ENCODE measurements around the gene GNG13.
"Not testable (repeated sequence)": the region's sequence is repeated elsewhere in the genome, so short reads cannot be mapped to it uniquely, and the experiment has no call there.

Gene GNG13

DNA sequence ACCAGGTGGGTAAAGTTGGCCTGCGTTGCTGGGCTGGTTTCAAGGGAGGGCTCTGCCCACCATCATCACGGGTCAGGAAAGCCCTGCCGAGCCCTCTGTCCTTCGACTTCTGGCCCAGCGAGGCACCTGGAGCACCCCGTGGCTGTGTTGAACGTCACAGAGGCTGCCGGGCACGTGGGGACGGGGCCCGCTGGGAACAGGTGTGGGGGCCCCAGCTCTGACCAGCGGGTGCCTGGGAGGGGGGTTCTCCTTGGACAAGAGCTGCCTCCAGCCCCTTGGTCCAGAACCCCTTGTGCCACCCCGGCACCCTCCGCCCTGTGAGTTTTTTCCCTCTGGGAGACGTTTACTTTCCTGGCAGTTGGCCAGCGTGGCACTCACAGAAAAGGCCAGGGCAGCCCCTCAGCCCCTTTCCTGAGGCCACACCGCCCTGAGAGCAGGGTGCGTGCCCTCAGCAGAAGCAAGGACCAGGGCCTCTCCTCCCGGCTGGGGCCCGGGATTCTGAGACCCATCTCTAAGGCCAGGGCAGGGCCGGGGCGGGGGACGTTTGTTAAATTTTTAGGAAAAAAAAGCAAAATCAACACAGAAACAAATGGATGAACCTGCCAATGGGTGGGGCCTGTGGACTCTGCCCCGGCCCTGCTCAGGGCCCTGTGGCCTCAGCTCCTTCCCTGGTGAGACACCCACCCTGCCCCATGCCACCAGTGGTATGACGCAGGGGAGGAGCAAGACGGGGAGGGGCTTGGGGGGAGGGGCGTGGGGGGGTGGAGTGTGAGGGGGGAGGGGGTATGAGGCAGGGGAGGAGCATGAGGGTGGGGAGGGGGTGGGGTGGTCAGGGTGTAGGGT, 31.3 kb upstream of the GNG13 start:
- no peak for DNase-seq (ENCODE audit: low read depth in 2 of 2)

DNA sequence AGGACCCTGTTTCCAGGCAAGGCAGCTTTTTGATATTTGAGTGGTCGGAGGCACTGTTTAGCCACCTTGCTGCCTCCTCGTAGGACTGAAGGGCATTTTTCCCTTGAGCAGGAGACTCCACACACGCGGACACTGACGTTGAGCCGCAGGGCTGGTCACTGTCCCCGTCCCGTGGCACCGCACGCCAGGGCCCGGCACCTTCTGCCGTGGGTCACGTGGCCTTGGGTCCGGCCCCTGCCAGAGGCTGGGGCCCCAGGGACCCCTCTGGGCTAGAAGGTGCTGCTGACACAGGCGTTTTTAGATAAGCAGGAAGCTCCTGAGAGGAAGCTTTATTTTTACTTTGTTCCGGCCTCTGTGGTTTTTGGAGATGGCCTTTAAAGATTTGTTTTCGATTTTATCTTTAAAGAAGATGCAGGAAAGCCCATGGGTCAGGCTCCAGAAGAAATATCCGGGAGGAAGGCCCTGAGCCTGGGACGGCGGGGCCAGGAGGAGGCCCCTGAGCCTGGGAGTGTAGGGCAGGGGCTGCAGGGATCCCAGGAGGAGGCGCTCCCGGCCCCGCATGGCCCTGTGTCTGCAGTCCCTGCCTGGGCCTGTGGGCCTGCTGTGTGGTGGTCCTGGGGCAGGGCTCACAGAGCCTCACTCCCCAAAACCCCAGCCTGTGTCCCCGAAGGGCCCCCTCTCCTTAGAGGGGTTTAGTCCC, 30.5 kb upstream of the GNG13 start:
- no peak for DNase-seq (ENCODE audit: low read depth in 2 of 2)

- DNase-seq (ENCODE audit: low read depth in 2 of 2), result no peak
Observed at GRCh38 chr16:830107-830870, 29.8 kb upstream of the GNG13 start.

- DNase-seq (ENCODE audit: low read depth in 2 of 2), result no peak
Observed at GRCh38 chr16:828891-829290, 28.4 kb upstream of the GNG13 start.

DNA sequence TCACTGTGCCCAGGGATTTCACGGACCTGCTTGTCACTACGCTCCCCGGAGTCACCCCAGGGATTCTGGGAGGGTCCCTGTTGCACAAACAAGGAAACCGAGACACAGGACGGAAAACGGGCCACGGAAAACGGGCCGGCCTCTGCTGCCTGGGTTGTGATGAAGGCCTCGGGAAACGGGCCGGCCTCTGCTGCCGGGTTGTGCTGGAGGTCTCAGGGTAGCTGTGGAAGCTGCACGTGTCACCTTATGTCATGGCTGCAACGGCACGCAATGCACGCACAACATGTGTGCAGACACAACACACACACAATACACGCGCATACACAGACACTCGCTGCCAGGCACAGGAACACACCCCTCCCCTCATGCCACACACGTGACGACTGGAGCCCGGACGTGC, 27.0 kb upstream of the GNG13 start:
- no peak for DNase-seq (ENCODE audit: low read depth in 2 of 2)

- no peak for DNase-seq (ENCODE audit: low read depth in 2 of 2)
Observed at GRCh38 chr16:825341-826061, 25.0 kb upstream of the GNG13 start.

DNA sequence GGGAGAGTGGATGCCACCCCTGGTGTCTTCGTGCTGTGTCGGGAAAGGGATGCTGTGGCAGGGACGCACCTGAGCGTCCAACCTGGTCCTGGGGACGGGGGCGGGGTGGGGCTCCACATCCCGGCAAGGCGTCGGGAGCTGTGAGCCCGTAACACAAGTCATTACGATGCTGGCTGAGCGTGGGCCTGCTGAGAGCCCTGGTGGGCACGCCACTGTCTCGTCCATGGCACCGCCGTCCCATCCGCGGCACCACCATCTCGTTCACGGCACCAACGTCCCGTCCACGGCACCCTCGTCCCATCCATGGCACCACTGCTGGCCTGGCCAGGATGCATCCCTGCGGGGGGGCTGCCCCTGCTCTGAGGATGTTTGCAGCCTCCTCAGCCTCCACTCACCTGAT, 24.1 kb upstream of the GNG13 start:
- no peak for DNase-seq (ENCODE audit: low read depth in 2 of 2)

DNA sequence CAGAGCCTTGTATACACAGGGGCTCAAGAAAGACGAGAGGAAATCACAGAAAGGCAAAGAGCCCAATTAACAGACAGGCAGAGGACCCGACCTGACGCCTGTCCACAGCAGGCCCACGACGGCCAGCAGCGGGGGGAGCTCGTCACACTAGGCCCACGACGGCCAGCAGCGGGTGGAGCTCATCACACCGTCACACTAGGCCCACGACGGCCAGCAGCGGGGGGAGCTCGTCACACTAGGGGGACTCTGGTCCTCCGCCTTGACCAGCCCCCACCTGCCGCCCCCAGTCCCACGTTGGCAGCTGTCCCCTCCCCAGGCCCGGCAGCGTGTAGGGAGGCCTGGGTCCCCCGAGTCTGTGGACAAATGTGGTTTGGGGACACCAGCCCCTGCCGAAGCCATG, 23.7 kb upstream of the GNG13 start:
- DNase-seq (ENCODE audit: low read depth in 2 of 2), result no peak

GRCh38 chr16:822909-823297, 22.4 kb upstream of the GNG13 start:
- no peak for DNase-seq (ENCODE audit: low read depth in 2 of 2)

DNA sequence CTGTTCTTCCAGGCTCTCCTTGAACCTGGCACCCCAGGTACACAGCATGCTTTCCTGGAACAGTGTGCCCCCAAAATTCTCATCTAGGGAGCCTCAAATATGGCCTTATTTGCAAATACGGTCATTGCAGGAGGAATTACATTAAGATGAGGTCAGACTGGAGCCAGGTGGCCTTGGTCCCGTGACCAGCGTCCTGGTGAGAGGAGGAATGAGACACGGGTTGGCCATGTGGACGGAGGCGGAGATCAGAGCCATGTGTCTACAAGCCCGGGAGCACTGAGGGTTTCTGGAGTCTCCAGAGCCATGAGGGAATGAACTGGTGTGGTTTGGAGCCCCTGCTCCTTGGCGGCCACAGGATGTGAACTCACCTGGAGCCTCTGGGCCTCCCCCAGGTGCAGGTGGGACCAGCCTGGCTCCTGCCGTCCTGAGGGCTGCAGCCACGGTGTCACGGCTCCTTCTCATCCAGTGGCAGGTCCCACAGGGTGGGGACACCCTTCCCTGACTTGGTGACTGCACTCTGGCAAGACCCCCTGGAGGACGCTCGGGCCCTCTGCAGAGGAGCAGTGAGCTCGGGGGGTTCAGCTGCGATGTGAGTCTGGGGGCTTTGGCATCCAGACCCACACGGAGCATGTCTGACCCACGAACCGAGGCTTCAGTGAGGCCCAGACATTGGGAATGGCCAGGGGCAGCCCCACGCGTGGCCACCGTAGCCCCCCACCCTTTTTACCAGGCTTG, 21.8 kb upstream of the GNG13 start:
- DNase-seq (ENCODE audit: low read depth in 2 of 2), result no peak

DNA sequence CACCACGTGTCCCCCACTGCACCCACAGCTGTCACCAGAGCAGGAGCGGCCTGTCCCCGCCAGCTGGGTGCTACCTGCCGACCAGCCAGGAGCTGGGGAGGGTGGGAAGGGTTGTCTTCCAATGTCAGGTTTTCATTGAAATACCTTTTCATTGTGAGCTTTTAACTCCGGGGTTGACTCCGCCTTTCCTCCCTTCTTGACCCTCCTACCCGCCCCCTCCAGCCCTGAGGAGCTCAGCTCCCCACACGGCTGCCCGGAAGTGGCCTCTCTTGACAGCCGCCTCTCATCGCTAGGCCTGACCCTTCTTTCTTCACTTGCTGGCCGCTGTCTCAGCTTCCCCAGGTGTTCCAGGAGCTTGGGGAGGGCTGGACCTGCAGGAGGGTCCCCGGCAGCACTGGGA, 21.2 kb upstream of the GNG13 start:
- DNase-seq (ENCODE audit: low read depth in 2 of 2), result no peak

DNA sequence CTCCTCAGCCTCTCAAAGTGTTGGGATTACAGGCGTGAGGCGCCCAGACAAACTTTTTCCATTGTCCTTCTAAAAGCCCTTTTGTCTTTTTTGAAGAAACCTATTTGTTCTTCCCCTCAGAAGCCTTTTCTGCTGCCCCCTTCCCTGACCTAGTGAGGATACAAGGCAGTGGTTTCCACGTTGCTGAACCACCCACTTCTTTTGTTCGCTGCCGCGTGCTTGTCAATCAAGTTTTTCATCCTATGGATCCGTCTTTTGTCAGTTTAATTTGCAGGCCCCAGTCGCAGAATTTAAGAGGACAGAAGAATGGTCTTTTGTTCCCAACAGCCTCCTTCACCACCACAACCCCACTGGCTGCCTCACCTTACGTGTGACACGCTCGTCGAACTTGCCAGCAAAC, 20.2 kb upstream of the GNG13 start:
- no peak for DNase-seq (ENCODE audit: low read depth in 2 of 2)

DNA sequence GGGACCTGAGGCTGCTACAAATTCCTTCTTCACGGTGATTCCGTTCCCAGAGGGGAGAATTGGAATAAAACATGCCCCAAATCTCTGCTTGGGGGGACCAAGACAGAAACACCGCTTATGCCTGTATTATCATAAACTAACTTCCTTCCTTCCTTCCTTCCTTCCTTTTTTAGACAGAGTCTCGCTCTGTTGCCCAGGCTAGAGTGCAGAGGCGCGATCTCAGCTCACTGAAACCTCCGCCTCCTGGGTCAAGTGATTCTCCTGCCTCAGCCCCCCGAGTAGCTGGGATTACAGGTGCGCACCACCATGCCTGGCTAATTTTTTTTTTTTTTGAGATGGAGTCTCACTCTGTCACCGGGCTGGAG, 19.5 kb upstream of the GNG13 start:
- not testable (repeated sequence) for DNase-seq (ENCODE audit: low read depth in 2 of 2)

DNA sequence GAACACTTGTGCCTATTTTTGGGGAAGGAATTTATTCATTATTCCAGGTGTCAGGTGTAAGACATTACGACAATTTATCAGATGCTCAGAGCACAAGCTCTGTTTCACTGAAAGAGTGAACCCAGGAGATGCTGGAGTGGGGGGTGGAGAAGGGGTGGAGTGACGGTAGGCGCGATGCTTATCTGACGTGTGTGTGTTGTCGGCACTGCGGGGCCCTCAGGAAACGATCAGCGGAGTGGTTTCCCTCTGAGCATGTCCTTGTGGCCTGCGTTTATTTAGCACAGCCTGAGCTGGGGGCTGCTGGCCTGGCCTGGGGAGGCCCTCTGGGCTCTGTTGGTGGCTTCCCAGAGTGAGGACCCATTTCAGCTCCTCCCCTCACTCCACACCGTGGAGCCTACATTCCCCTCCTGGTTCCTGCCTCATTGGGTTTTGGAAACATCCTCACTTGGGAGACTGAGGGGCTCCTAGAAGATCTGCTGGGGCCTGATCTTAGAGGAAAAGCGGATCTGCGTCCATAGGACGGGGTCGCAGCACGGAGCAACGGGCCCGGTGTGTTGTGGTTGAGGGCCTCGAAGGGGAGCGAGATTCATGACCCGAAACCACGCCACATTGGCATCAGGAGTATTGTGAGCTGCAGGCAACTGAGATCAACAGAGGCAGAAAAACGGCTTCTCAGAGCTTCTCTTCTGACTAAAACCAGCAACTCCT, 19.0 kb upstream of the GNG13 start:
- no peak for DNase-seq (ENCODE audit: low read depth in 2 of 2)

GRCh38 chr16:818592-818991, 18.1 kb upstream of the GNG13 start:
- DNase-seq (ENCODE audit: low read depth in 2 of 2), result no peak

DNA sequence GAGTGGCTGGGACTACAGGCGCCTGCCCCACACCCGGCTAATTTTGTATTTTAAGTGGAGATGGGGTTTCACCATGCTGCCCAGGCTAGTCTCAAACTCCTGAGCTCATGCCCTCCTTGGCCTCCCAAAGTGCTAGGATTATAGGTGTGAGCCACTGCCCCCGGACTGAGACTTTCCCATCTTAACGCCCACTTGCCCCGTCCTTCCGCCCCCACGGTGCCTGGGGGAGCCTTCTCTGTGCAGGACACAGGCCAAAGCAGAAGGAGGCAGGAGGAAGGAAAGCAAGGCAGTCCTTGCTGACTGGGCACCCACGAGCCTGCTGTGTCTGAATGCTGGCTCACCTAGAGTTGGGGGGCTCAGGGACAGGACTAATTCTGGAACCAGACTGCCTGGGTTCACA, 17.6 kb upstream of the GNG13 start:
- DNase-seq (ENCODE audit: low read depth in 2 of 2), result no peak

- no peak for DNase-seq (ENCODE audit: low read depth in 2 of 2)
Observed at GRCh38 chr16:817001-817906, 16.7 kb upstream of the GNG13 start.

DNA sequence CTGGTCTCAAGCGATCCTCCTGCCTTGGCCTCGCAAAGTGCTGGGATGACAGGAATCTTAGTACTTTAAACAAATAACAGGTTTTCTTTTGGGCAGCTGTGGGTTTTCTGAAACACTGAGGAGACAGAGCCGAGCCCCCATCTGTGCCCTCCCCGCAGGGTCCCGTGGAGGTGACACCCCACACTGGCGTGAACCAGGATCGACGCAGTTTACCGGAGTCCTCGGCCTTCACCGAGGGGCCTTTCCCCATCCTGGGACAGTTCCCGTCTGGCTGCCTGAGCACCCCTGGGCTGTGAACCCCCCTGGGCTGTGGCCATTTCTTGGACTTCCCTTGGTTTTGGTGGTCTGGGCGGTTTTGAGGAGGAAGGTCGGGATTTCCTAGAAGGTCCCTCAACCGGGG, 15.3 kb upstream of the GNG13 start:
- DNase-seq (ENCODE audit: low read depth in 2 of 2), result no peak

GRCh38 chr16:814974-815373, 14.4 kb upstream of the GNG13 start:
- DNase-seq (ENCODE audit: low read depth in 2 of 2), result no peak

All from stimulated activated CD8-positive, alpha-beta memory T cell treated with anti-CD3 and anti-CD28 coated beads, Interleukin-7, amount 100 ng/mL, for 4 hours (primary cell).